GM21367 (cell line): Measurements from ENCODE around the gene SCN1B.
"Not testable (repeated sequence)": the region's sequence is repeated elsewhere in the genome, so short reads cannot be mapped to it uniquely, and the experiment has no call there.

Experiments
- ATAC-seq: cut with Tn5 transposase; IDR thresholded peaks from one replicate; pipeline ENCODE4 v1.9.1; 2021; ENCODE audit not compliant: unreplicated experiment

The SCN1B gene

GRCh38 chr19:35015954-35016351 lies 14.3 kb upstream of the SCN1B start:
- ATAC-seq = no peak

GRCh38 chr19:35017507-35017906 lies 12.8 kb upstream of the SCN1B start:
- ATAC-seq = no peak

- no peak for ATAC-seq
Measured at GRCh38 chr19:35018379-35018778, 11.9 kb upstream of the SCN1B start.

- no peak for ATAC-seq
Measured at GRCh38 chr19:35019144-35019543, 11.1 kb upstream of the SCN1B start.

GRCh38 chr19:35021016-35021415 lies 9.3 kb upstream of the SCN1B start:
- ATAC-seq = no peak

- ATAC-seq = no peak
Measured at GRCh38 chr19:35021596-35021995, 8.7 kb upstream of the SCN1B start.

GRCh38 chr19:35022460-35022859 lies 7.8 kb upstream of the SCN1B start:
- no peak for ATAC-seq

- ATAC-seq = no peak
Measured at GRCh38 chr19:35023428-35023827, 6.8 kb upstream of the SCN1B start.

- no peak for ATAC-seq
Measured at GRCh38 chr19:35024095-35024494, 6.2 kb upstream of the SCN1B start.

GRCh38 chr19:35025969-35026368 lies 4.3 kb upstream of the SCN1B start:
- no peak for ATAC-seq

GRCh38 chr19:35026418-35026817 lies 3.9 kb upstream of the SCN1B start:
- ATAC-seq = no peak

GRCh38 chr19:35027009-35027408 lies 3.3 kb upstream of the SCN1B start:
- ATAC-seq = no peak

- ATAC-seq = no peak
Measured at GRCh38 chr19:35027851-35028599, 2.2 kb upstream of the SCN1B start.

- ATAC-seq = not testable (repeated sequence)
Measured at GRCh38 chr19:35028600-35028885, 1.7 kb upstream of the SCN1B start.

GRCh38 chr19:35029275-35029736 lies 964 bp upstream of the SCN1B start:
- ATAC-seq = not testable (repeated sequence)

- ATAC-seq = no peak
Measured at GRCh38 chr19:35029737-35030256, 473 bp upstream of the SCN1B start.

GRCh38 chr19:35031072-35031881 lies 1.0 kb downstream of the SCN1B start:
- no peak for ATAC-seq

GRCh38 chr19:35032356-35032865 lies 2.1 kb downstream of the SCN1B start:
- no peak for ATAC-seq

GRCh38 chr19:35033067-35034004 lies 3.1 kb downstream of the SCN1B start:
- ATAC-seq = no peak

- ATAC-seq = no peak
Measured at GRCh38 chr19:35034005-35034502, 3.8 kb downstream of the SCN1B start.
